BE2C (cell line): ENCODE measurements around the gene EYA2.

ENCODE experiments used
- DNase-seq: peaks from one replicate; pipeline ENCODE4 v3.0.0-alpha.2; 2020
- H3K27me3 ChIP-seq: fragments of 250-450 bp; sonication (Bioruptor Pico); 2 replicates; pipeline ENCODE4 v1.5.1; 2020; ENCODE audit warnings: mild to moderate bottlenecking
- H3K36me3 ChIP-seq: fragments of 250-450 bp; sonication (Bioruptor Pico); 2 replicates; pipeline ENCODE4 v1.5.1; 2020; ENCODE audit warnings: mild to moderate bottlenecking
- H3K4me1 ChIP-seq: fragments of 250-450 bp; sonication (Bioruptor Pico); 2 replicates; pipeline ENCODE4 v1.5.1; 2020
- H3K4me3 ChIP-seq: 2 replicates; pipeline ENCODE4 v1.5.1; 2011; ENCODE audit warnings: low read depth, low read length
- H3K9me3 ChIP-seq: fragments of 250-450 bp; sonication (Bioruptor Pico); 2 replicates; pipeline ENCODE4 v1.5.1; 2020
- TF ChIP-seq, protein P1 (sequence below): IDR thresholded peaks from 2 replicates; pipeline ENCODE4 v1.5.1; 2012; ENCODE audit warnings: mild to moderate bottlenecking, low read depth, low read length

EYA2 gene

DNA sequence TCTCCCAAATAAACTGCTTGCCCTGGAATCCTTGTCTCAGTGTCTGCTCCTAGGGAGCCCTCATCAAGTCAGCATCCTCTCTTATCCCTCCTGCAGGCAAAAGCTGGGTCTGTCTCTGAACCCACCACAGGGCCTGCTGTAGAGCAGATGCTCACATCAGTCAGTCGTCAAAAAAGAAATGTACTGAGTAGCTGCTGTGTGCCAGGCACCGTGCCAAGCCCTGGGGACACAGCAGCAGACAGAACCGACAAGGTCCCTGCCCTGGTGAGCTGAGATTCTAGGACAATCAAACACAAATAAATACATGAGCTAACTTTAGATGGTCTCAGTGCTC, 68.5 kb downstream of the EYA2 start:
- no peak for DNase-seq
- Histone ChIP-seq H3K4me3 (no peak overlapping the region), H3K36me3 (no peaks in the 10 kb centered on the region), H3K4me1 (no peaks in the 10 kb centered on the region), H3K9me3 (no peaks in the 10 kb centered on the region), H3K27me3 (no peaks in the 10 kb centered on the region)
- TF ChIP-seq, protein P1, sequence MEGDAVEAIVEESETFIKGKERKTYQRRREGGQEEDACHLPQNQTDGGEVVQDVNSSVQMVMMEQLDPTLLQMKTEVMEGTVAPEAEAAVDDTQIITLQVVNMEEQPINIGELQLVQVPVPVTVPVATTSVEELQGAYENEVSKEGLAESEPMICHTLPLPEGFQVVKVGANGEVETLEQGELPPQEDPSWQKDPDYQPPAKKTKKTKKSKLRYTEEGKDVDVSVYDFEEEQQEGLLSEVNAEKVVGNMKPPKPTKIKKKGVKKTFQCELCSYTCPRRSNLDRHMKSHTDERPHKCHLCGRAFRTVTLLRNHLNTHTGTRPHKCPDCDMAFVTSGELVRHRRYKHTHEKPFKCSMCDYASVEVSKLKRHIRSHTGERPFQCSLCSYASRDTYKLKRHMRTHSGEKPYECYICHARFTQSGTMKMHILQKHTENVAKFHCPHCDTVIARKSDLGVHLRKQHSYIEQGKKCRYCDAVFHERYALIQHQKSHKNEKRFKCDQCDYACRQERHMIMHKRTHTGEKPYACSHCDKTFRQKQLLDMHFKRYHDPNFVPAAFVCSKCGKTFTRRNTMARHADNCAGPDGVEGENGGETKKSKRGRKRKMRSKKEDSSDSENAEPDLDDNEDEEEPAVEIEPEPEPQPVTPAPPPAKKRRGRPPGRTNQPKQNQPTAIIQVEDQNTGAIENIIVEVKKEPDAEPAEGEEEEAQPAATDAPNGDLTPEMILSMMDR, result no peak

- no peak for DNase-seq
- no peaks in the 10 kb centered on the region for H3K27me3 ChIP-seq
- TF ChIP-seq, protein P1, result no peak
- H3K36me3 ChIP-seq, result no peaks in the 10 kb centered on the region
- no peaks in the 10 kb centered on the region for H3K9me3 ChIP-seq
- H3K4me1 ChIP-seq, result no peaks in the 10 kb centered on the region
- H3K4me3 ChIP-seq, result no peak overlapping the region
Observed at GRCh38 chr20:46963758-46964617, 69.3 kb downstream of the EYA2 start.

DNA sequence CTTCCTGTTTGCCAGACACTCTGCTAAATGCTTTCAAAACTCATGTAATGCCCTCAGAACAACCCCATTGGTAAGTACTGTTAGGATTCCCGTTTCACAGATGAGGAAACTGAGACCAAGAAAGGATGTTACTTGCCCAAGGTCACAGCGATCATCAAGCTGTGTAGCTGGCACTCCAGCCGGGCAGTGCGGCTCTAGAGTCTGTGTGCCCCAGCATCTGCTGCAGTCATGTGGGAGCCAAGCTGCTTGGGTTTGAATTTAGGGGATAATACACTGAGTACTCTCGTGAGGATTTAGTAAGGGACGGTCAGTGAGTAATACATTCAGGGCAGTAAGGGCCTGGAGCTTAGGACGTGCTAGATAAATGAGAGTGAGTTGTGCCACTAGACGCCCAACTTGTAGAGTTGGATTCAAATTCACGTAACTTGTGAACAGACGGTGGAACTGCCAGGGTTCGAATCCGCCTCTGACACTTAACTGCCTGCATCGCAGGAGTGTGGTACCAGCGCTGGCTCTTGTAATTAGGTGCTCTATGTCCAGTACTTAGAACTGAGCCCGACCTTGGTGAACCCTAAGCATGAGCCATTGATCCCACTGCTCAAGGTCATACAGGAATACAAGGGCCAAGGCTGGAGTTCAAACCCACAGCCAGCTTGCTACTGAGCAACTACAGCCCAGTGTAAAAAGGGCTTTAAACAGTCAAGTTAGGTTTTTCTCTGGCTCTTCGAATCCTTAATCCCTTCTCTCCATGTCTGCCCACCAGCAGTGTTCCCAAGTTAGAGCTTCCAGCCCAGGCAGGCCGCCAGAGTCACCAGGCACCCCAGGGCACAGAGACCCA, 70.2 kb downstream of the EYA2 start:
- H3K4me1 ChIP-seq, result no peaks in the 10 kb centered on the region
- no peaks in the 10 kb centered on the region for H3K27me3 ChIP-seq
- TF ChIP-seq, protein P1, result no peak
- no peak overlapping the region for H3K4me3 ChIP-seq
- no peak for DNase-seq
- no peaks in the 10 kb centered on the region for H3K9me3 ChIP-seq
- no peaks in the 10 kb centered on the region for H3K36me3 ChIP-seq

DNA sequence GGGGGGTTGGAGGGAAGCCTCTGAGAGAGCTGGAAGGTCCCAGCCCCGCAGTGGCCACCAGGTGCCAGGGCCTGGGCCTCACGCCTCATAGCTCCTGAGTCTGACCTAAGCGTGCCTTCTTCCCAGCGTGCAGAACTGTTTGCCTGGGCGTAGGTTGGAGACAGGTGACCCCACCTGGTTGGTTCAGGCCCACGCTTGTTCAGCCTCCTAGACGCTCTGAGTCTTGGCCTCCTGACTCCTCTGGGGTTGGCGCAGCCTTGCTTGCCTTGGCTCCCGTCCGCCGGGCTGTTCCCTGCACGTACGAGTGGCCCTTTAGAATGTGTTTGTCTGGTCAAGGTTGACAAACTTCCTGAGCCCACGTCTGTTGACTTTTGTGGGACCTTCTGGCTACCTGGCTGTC, 70.8 kb downstream of the EYA2 start:
- Histone ChIP-seq H3K4me3 (no peak overlapping the region), H3K36me3 (no peaks in the 10 kb centered on the region), H3K9me3 (no peaks in the 10 kb centered on the region), H3K4me1 (no peaks in the 10 kb centered on the region), H3K27me3 (no peaks in the 10 kb centered on the region)
- TF ChIP-seq, protein P1, result no peak
- DNase-seq, result no peak

DNA sequence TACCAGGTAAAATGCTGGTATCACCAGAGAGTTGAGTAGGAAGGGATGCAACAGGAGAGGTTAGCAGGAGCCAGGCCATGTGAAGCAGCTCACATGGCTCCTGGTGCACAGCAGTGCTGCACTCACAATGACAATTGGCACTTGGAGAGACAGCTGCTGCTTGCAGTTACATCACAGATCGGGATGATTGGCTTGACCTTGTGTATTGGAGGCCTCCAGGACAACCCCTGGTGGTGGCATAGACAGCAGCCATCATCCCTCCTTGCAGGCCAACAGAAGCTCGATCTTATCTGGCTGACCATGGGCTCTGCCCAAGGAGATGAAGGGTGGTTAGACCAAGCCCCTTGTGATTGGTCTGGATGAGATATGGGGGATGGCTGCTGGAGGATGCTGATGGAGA, 73.0 kb downstream of the EYA2 start:
- no peaks in the 10 kb centered on the region; the same call in 1 of the 2 replicates for H3K4me1 ChIP-seq
- no peak overlapping the region for H3K4me3 ChIP-seq
- H3K27me3 ChIP-seq, result no peaks in the 10 kb centered on the region
- no peak for DNase-seq
- no peaks in the 10 kb centered on the region for H3K36me3 ChIP-seq
- TF ChIP-seq, protein P1, result no peak
- H3K9me3 ChIP-seq, result no peaks in the 10 kb centered on the region
